Measurements from ENCODE around the gene TAF15. TPM values are rescaled to one million over a fixed set of nuclear protein-coding genes. Genes with fewer than 3 reads are reported as not detected.
A peak's percentile ranks its signal among the peaks of the same experiment; 100 is the strongest.

TAF15 gene
- total RNA-seq, 1 donor from 2014 or later, result 180 TPM

DNA sequence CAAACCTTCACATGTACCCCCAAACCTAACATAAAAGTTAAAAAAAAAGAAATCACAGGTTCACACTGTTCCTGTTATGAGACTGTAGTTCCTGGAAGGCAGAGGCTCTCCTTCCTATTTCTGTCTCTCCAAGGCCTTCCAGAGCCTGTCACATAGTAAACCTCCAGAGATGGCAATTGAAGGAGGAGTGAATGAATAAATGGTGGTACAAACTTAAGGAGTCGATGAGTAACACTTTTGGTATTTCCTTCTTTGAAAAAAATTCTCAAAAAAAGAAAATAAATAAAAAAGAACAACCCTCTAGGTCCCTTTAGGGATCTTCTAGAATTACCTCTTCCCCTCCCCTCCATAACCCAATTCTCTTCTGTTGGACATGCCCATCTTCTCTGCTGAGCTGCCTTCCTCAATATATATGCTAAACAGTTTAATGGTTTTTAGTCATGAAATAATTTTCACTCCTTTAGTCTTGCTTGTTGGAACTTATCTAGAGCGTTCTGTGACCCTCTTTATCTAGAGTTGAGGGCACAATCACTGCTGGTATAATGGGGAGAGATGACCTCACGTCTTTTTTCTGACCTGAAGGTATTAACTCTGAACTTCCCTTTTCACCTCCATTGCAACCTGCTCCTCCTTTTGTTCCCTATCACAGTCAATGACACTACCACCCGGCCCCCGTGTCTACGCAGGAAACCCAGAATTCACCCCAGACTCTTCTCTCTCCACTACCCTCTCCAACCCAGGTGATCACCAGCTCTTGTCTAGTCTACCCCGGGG lies 1.7 kb upstream of the TAF15 start:
- Mint-ChIP-seq H3K36me3 (ENCODE audit: unreplicated experiment) (no peaks in the 10 kb centered on the region), H3K4me1 (ENCODE audit: low read depth, unreplicated experiment) (peaks cover 11% of the 10 kb centered on the region), H3K27ac (ENCODE audit: unreplicated experiment) (no peak overlapping the region), H3K4me3 (ENCODE audit: unreplicated experiment) (peak overlapping the region; percentile 96), H3K9me3 (ENCODE audit: unreplicated experiment) (peaks cover 2% of the 10 kb centered on the region), H3K27me3 (ENCODE audit: unreplicated experiment) (peaks cover 8% of the 10 kb centered on the region)
- TF ChIP-seq, protein P1, sequence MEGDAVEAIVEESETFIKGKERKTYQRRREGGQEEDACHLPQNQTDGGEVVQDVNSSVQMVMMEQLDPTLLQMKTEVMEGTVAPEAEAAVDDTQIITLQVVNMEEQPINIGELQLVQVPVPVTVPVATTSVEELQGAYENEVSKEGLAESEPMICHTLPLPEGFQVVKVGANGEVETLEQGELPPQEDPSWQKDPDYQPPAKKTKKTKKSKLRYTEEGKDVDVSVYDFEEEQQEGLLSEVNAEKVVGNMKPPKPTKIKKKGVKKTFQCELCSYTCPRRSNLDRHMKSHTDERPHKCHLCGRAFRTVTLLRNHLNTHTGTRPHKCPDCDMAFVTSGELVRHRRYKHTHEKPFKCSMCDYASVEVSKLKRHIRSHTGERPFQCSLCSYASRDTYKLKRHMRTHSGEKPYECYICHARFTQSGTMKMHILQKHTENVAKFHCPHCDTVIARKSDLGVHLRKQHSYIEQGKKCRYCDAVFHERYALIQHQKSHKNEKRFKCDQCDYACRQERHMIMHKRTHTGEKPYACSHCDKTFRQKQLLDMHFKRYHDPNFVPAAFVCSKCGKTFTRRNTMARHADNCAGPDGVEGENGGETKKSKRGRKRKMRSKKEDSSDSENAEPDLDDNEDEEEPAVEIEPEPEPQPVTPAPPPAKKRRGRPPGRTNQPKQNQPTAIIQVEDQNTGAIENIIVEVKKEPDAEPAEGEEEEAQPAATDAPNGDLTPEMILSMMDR (IDR thresholded peaks at IDR 0.05; ENCODE audit: partially characterized antibody, unreplicated experiment), result no peak
- no peak for DNase-seq

DNA sequence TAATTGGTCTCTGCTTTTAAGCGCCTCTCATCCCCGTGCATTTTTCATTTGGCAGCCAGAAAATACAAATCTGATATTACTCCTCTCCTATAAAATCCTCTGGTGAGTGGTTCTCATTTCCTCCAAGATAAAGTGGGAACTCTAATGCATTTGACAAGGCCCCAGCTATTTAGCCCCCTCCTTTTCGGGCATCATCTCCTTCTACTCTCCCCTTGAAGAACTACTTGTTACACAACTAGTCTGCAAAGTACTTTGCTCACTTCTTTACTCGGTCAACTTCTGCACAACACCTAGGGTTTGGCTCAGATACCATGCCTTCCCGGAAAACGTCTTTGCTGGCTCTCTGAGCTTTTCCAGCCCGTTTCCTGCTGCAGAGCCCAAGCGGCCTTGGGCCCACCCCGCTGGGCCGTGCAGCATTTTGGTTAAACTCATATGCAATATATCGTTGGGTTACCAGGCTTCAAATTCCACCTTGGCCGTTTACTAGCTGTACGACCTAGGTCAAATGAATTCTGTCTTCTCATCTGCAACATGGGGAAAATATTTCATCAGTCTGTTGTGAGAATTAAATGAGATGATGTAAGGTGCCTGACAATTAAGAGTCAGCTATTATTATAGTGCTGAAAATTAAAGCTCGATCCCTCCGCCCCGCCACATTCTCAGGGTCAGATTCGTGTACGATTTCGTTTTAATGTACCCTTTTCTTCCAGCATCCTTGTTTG lies 883 bp upstream of the TAF15 start:
- H3K27ac Mint-ChIP-seq (ENCODE audit: unreplicated experiment), result peak overlapping the region; percentile 99
- H3K4me3 Mint-ChIP-seq (ENCODE audit: unreplicated experiment), result peak overlapping the region; percentile 96
- H3K9me3 Mint-ChIP-seq (ENCODE audit: unreplicated experiment), result peaks cover 2% of the 10 kb centered on the region
- H3K36me3 Mint-ChIP-seq (ENCODE audit: unreplicated experiment), result no peaks in the 10 kb centered on the region
- TF ChIP-seq, protein P1 (IDR thresholded peaks at IDR 0.05; ENCODE audit: partially characterized antibody, unreplicated experiment), result no peak
- H3K4me1 Mint-ChIP-seq (ENCODE audit: low read depth, unreplicated experiment), result peaks cover 11% of the 10 kb centered on the region
- H3K27me3 Mint-ChIP-seq (ENCODE audit: unreplicated experiment), result peaks cover 8% of the 10 kb centered on the region
- DNase-seq, result no peak

GRCh38 chr17:35809855-35810461 lies 674 bp downstream of the TAF15 start:
- no peaks in the 10 kb centered on the region for H3K36me3 Mint-ChIP-seq (ENCODE audit: unreplicated experiment)
- H3K27me3 Mint-ChIP-seq (ENCODE audit: unreplicated experiment), result peaks cover 8% of the 10 kb centered on the region
- H3K4me3 Mint-ChIP-seq (ENCODE audit: unreplicated experiment), result peak overlapping the region; percentile 96
- H3K9me3 Mint-ChIP-seq (ENCODE audit: unreplicated experiment), result peaks cover 2% of the 10 kb centered on the region
- DNase-seq, result no peak
- H3K27ac Mint-ChIP-seq (ENCODE audit: unreplicated experiment), result peak overlapping the region; percentile 99
- TF ChIP-seq, protein P1 (IDR thresholded peaks at IDR 0.05; ENCODE audit: partially characterized antibody, unreplicated experiment), result no peak
- H3K4me1 Mint-ChIP-seq (ENCODE audit: low read depth, unreplicated experiment), result peaks cover 10% of the 10 kb centered on the region

DNA sequence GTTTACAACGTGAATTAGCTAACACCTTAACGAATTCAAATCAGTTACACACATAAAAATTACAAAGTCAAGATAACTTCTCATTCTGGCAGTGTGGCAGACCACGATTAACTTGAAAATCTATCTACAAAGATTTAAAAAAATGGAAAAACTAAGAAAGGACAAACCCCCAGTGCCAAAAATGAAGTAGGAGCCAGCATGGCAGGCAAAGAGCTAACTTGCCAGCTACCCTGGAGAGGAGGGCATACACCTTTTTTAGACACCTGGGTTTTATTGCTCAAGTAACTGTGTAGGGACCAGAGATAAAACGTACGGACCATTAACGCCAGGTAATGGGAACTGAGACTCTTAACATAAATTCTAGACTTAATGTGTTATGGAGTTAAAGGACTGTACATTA lies 2.5 kb downstream of the TAF15 start:
- H3K4me1 Mint-ChIP-seq (ENCODE audit: low read depth, unreplicated experiment), result peaks cover 11% of the 10 kb centered on the region
- peak overlapping the region; percentile 41 for H3K4me3 Mint-ChIP-seq (ENCODE audit: unreplicated experiment)
- DNase-seq, result no peak
- peaks cover 8% of the 10 kb centered on the region for H3K27me3 Mint-ChIP-seq (ENCODE audit: unreplicated experiment)
- H3K36me3 Mint-ChIP-seq (ENCODE audit: unreplicated experiment), result no peaks in the 10 kb centered on the region
- no peak overlapping the region for H3K27ac Mint-ChIP-seq (ENCODE audit: unreplicated experiment)
- H3K9me3 Mint-ChIP-seq (ENCODE audit: unreplicated experiment), result peaks cover 2% of the 10 kb centered on the region
- TF ChIP-seq, protein P1 (IDR thresholded peaks at IDR 0.05; ENCODE audit: partially characterized antibody, unreplicated experiment), result no peak

Measured in glutamatergic neuron (in vitro differentiated cells).